NCI-H1436 treated with DMSO at 0.1 percent for 48 hours (cell line): ENCODE measurements around the gene CCDC175.
A peak's percentile ranks its signal among the peaks of the same experiment; 100 is the strongest.

Source experiments
- DNase-seq: peaks from one replicate; lab custom pipeline; 2025; lab: John Stamatoyannopoulos, UW

Gene CCDC175

DNA sequence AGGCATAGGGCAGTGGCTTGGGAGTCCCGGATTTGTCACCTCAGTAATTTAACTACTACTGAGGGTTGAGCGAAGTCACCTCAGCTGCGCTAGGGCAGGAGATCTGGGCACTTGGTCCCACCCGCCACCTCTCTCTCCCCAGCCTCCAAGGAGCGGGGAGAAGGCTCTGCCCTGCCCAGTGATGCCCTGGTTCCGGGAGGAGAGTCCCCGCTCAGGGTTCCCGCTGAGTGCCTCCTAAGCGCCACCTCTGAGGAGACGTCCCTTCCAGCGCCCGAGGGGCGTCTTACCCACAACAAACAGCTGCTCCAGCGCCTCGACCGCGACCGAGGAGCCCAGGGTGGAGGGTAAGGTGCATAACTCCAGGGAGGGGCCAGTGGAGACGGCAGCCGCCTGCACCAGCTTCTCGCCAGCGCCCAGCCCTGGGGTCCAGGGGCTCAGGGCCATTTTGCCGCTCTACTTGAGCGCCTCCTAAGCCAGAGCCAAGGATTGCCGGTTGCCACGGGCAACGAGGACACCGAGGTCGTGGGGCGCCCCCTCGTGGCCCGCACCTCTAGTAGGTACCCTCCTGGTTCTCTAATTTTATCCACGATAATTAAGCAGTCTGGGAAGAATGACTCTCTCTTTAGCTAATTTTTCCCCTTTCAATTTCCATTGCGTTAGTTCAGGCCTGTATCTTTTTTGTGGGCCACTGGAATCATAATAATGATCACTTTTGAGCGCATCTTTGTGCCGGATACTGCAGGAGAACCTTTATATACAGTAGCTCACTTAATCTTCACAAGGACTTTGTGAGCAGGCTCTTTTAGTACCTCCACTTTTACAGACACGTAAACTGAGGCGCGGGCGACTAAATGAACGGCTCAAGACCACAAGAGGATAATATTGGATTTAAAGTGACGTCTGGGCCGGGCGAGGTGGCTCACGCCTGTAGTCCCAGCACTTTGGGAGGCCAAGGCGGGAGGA is at the start of gene CCDC175:
CCDC175 (minus strand) TSS at position 481 of the 963 bp plus-strand sequence; CDS start at position 444, 37 bp downstream.
- DNase-seq: peak; percentile 78

- no peak for DNase-seq
Measured at GRCh38 chr14:59622631-59623030, 46.0 kb upstream of the CCDC175 start.

GRCh38 chr14:59619061-59619460 is 42.4 kb upstream of the CCDC175 start:
- no peak for DNase-seq

DNA sequence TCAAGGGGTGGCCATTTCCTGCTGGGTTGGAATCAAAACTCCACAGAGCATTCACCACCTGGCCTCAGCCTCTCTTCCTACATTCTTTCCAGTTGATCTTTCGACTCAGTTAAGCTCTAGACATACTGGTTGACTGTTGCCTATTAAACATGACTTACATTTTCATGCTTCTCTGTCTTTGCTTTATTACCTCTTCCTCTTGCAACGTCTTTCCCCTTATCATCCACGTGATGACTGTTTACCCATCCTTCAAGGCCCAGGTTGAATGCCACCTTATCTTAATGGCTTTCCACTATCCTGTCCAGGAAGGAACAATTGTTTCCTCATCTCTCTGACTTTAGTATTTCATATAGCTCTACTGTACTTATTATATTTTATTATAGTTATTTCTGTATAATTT is 24.4 kb upstream of the CCDC175 start:
- DNase-seq: no peak

DNA sequence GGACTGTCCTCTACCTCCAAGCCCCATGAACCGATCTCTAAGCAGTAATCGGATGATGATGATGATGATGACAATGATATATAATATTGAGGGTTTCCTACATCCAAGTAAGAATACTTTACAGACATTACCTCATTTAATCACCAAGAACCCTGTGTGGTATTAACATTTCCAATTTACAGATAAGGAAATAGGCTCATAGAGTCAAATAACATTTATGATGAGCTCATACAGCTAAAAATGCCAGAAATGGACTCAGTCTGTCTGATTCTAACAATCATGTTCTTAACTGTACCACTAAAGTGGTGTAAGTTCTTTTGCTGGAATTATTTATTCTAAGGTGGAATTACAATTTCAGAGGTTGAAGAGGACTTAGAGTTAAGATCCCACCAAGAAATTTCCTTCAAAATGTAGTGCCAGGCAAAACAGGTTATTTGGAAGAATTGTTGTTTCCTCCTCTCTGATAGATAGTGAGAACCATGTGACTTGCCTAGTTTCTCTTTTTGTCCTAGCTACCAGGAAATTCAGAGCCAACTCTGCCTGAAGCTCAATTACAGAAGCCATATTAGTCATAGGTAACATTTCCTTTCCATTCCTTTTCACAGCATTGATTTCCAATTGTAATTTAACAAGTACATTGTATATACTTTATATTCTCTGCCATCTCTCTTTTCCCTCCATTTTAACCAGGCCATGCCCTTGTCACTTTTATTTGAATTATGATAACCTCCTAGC is 23.8 kb upstream of the CCDC175 start:
- no peak for DNase-seq

- DNase-seq: no peak
Measured at GRCh38 chr14:59595071-59595470, 18.5 kb upstream of the CCDC175 start.

DNA sequence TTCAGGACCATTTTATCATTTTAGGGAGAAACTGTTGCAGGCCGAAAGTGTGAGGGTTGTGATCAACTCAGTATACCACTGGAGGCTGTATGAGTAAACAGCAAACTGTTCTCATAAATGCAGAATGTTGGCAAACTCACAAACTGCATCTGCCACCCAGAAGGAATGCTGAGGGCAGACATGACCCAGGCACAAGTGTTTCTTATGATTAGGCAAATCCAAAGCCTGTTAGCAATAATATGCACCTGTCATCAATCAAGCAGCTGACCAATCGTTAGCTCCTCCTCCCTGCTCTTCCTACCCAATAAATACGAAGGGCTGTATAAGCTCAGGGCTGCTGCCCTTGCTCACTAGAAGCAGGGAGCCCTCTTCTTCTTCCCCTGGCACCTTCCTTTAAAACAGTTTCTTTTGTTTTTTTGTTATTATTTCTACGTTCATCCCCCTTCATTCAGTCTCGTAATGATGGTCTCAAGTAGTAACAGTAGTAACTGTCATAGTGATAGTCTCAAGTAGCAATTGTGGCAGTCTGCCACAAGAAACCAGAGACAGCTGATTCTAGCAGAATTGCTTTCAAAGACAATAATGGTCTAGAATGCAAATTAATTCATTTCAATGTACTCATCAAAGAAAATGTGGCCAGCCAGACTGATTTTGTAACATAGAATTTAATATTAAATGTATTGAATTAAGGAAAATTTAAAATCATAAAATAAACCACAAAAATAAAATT is 15.2 kb upstream of the CCDC175 start:
- no peak for DNase-seq

GRCh38 chr14:59588101-59588500 is 11.5 kb upstream of the CCDC175 start:
- no peak for DNase-seq

GRCh38 chr14:59585891-59586554 is 9.4 kb upstream of the CCDC175 start:
- DNase-seq: no peak

- no peak for DNase-seq
Measured at GRCh38 chr14:59583755-59584154, 7.1 kb upstream of the CCDC175 start.

DNA sequence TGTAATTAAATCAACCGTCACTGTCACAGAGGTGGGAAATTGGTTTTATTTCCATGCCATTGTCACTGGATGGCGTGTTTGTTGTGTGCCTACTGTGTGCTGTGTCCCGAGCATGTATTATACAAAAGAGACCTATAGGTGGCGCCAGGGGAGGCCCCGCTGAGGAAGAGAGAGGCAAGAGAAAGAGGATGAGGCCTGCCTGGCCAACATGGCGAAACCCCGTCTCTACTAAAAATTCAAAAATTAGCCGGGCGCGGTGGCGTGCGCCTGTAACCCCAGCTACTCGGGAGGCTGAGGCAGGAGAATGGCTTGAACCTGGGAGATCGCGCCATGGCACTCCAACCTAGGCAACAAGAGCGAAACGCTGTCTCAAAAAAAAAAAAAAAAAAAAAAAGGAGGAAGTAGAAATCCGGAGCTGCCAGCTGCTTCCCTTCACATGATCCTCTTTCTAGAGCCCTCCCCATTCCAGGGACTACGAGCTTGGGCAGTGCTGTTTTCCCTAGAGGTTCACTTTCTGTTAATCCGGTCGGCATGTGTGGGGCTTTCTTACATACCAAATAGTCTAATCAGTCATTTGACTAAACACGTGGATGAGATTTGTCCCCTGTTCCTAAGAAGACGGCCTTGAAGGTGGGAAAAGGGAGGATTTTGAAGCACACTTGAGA is 6.4 kb upstream of the CCDC175 start:
- DNase-seq: no peak

DNA sequence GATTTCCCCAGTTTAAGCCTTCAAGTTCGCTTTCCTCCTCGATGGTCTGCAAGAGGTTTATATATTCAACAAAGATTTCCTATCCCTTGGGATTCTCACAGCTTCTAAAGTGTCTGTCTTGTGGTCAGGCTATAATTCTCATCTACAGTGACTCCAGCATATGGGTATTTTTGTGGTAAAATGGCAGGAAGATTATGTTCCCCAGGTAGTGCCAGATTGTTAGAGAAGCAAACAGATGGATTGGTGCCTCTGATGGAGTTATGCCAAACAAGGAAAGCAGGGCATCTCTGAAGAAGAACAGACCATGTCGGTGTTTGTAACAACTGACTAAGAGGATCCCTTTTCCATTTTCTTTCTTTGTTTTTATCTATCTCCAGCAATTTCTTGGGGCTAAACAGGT is 5.5 kb upstream of the CCDC175 start:
- no peak for DNase-seq

DNA sequence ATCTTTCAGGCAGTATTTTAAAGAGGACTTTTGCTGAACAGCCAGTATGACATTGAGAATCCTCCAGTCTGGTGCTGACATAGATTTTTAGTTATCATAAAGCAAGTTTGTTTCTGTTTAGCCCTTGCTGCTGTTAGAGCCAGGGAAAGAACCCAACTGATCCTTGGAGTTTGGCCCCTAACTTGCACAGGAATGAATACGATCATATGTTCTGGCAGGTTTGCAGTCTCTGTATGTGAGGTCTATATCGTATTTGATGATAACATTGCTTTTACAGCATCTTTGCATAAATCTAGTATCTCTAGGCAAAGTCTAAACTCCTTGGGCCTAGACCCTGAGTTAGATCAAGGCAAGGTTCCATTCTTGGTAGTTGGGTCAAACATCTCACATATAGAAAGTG is 4.3 kb upstream of the CCDC175 start:
- DNase-seq: no peak

DNA sequence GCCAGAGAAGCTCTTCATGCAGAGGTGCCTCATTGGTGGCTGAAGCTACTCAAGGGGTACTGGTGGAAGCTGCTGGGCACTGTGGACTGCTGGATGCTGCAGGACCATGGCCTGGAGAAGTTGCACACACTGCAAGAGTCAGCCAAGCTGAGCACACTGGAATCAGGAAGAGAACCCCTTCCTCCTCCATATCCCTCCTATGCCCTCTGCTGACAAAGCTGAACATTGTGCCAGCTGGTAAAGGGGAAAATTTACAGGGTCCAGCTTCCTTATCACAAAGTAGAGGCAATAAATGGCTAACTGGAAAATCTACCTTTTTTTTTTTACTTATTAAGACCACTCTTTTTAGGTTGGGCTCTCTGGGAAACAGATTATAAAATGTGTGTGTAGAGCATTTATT is 6.5 kb downstream of the CCDC175 start:
- DNase-seq: no peak

DNA sequence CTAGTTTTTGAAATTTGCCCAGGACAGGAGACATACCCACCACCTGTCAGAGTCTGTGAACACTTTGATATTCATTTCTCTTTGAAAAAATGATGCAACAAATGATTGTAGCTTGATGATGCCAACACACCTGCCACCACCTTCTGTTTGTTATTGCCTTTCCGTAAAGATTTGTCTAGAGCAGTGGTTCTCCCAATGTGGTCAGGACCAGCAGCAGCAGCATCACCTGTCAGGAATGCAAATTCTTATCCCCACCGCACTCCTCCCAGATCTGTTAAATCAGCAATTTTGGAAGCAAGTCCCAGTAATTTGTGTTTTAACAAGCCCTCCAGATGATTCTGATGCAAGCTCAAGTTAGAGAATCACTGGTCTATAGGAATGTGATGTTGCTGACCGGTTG is 9.9 kb downstream of the CCDC175 start:
- DNase-seq: no peak

DNA sequence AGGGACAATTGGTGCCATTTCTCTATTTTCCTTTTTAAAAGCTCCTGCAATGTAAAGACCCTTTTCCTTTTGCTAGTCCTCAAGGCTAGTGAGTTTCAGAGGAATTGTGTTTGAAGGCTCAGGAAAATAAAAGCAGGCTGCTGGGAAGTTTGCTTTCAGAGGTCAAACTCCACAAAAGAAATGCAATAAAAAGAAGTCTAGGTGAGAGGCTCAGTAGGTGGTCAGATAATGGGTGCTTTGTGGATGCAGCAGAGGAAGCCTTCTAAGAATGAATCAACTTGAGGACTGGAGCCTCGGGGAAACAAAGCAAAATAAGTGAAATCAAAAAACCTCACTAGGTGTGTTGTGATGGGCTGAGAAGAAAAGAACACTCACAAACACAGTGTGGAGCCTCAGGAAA is 10.3 kb downstream of the CCDC175 start:
- no peak for DNase-seq

DNA sequence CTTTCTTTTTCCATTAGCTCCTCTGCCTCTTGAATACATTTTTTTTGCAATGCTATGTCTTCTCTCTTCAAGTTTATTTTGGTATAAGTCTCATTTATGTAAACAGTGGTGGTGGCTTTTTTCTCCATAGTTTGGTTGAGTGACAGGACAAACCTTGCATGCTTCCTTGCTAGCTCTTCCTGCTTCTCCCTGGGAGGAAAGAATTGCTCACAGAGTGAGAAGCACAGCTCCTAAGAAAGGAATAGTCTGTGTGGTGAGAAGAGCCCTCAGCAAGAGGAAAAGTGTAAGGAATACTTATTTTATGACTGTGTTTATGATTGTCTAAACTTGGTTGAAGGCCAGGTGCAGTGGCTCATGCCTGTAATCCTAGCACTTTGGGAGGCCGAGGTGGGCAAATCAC is 11.5 kb downstream of the CCDC175 start:
- no peak for DNase-seq

GRCh38 chr14:59564366-59564765 is 12.2 kb downstream of the CCDC175 start:
- no peak for DNase-seq

GRCh38 chr14:59547310-59547709 is 29.3 kb downstream of the CCDC175 start:
- DNase-seq: no peak

DNA sequence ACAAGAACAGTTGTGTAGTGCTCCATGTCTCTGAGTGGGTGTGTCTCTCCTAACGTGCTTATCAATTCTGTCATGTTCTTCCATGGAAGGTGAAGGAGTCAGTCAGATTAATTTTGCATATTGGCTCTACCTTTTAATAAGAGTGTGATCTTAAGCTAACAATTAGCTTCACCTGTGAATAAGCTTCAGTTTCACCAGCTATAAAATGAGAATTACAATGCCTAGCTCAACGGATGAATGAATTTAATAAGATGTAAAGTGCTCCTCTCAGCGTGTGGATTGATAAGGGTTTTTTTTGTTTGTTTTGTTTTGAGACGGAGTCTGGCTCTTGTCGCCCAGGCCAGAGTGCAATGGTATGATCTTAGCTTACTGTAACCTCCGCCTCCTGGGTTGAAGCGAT is 32.7 kb downstream of the CCDC175 start:
- no peak for DNase-seq

GRCh38 chr14:59541731-59542130 is 34.9 kb downstream of the CCDC175 start:
- DNase-seq: no peak
